A549 (cell line): ENCODE measurements around the gene KIF4A.

Experiments
- CTCF ChIP-seq: fragments of >200 bp; sonication (Bioruptor Twin); formaldehyde crosslinking; IDR thresholded peaks from 3 replicates; pipeline ENCODE4 v1.5.1; 2016
- EP300 ChIP-seq, 2 experiments: fragments of >200 bp; sonication (Bioruptor Twin); formaldehyde crosslinking; IDR thresholded peaks; 2 replicates in 1 of 2; 3 replicates in 1 of 2; pipeline ENCODE4 v1.6.1; 2016 to 2017
- HOXB5 ChIP-seq: fragments of 250-450 bp; sonication (Bioruptor Pico); IDR thresholded peaks from 2 replicates; pipeline ENCODE4 v1.5.0; 2020; ENCODE audit warnings: mild to moderate bottlenecking, moderate library complexity
- KDM5A ChIP-seq: fragments of 200-600 bp; sonication (generic); IDR thresholded peaks from 2 replicates; pipeline ENCODE4 v1.6.1; 2016; ENCODE audit warnings: antibody characterized with exemption, mild to moderate bottlenecking
- MAFK ChIP-seq: fragments of 450-650 bp; IDR thresholded peaks from 2 replicates; pipeline ENCODE4 v1.6.1; 2014; ENCODE audit not compliant: partially characterized antibody
- MAX ChIP-seq: IDR thresholded peaks from 2 replicates; pipeline ENCODE4 v1.6.1; 2012
- PHF8 ChIP-seq: fragments of 200-600 bp; sonication (generic); IDR thresholded peaks from 2 replicates; pipeline ENCODE4 v1.6.1; 2016; ENCODE audit warnings: low read depth, mild to moderate bottlenecking, antibody characterized with exemption, moderate library complexity, borderline replicate concordance
- POLR2A ChIP-seq: IDR thresholded peaks from 2 replicates; pipeline ENCODE4 v1.6.1; 2012; ENCODE audit warnings: mild to moderate bottlenecking, low read length
- REST ChIP-seq: fragments of 200-600 bp; sonication (generic); IDR thresholded peaks from 2 replicates; pipeline ENCODE4 v1.6.1; 2016; ENCODE audit warnings: antibody characterized with exemption, mild to moderate bottlenecking, moderate library complexity
- RFX5 ChIP-seq: fragments of 450-650 bp; IDR thresholded peaks from 2 replicates; pipeline ENCODE4 v1.7.1; 2014; ENCODE audit warnings: antibody characterized with exemption, mild to moderate bottlenecking, moderate library complexity
- RNF2 ChIP-seq: fragments of 200-600 bp; sonication (generic); IDR thresholded peaks from 2 replicates; pipeline ENCODE4 v1.6.1; 2016; ENCODE audit warnings: low read depth, mild to moderate bottlenecking, antibody characterized with exemption, moderate library complexity, borderline replicate concordance
- TFCP2L1 ChIP-seq: fragments of 250-450 bp; sonication (Bioruptor Pico); IDR thresholded peaks from 2 replicates; pipeline ENCODE4 v1.5.0; 2021; ENCODE audit warnings: mild to moderate bottlenecking
- ZNF302 ChIP-seq: fragments of 250-450 bp; sonication (Bioruptor Pico); IDR thresholded peaks from 2 replicates; pipeline ENCODE4 v1.9.0; 2021; ENCODE audit warnings: inconsistent platforms, mild to moderate bottlenecking, moderate library complexity

GRCh38 chrX:70437921-70438665 is 148.2 kb downstream of the KIF4A start:
- TF ChIP-seq REST (no peak), MAX (no peak), CTCF (no peak), RNF2 (no peak), MAFK (no peak), HOXB5 (CRISPR knock-in tag) (no peak), EP300 (IDR thresholded peaks at IDR 0.05) (no peak), RFX5 (no peak), POLR2A (no peak), ZNF302 (no peak), KDM5A (no peak), TFCP2L1 (CRISPR knock-in tag) (no peak), PHF8 (no peak)
